GM19240 (cell line): ENCODE results near the gene ADGRL3.
"Not testable (repeated sequence)": the region's sequence is repeated elsewhere in the genome, so short reads cannot be mapped to it uniquely, and the experiment has no call there.

ENCODE experiments used
- DNase-seq: peaks from one replicate; pipeline ENCODE4 v3.0.0; 2011; ENCODE audit warnings: low spot score; ENCODE audit not compliant: insufficient read length

Gene ADGRL3

DNA sequence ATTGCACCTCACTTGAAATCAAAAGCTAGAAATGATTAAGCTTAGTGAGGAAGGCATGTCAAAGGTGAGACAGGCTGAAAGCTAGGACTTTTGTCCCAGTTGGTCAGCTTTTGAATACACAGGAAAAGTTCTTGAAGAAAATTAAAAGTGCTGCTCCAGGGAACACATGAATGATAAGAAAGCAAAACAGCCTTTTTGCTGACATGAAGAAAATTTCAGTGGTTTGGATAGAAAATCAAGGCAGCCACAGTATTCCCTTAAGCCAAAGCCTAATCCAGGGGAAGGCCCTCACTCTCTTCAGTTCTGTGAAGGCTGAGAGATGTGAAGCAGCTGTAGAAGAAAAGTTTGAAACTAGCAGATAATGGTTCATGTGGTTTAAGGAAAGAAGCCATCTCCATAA, 150.8 kb downstream of the ADGRL3 start:
- DNase-seq: no peak

DNA sequence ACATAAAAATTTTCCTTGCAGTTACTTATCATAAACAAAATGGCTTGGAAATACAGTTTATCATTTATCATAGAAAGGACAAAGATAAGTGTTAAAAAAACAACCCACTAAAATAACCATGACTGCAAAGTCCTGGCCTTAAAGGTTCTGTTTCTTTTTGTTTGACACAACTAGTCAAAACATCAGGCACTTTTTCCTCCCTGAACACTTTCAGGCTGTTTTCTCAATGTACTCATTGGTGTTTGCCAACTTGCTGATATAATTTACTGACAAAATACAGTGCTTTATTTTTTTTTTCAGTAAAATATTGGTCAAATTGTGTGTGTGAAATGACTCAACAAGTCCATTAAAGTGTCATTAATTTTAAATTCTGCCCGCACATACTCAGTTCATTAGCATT, 156.6 kb downstream of the ADGRL3 start:
- DNase-seq: no peak

DNA sequence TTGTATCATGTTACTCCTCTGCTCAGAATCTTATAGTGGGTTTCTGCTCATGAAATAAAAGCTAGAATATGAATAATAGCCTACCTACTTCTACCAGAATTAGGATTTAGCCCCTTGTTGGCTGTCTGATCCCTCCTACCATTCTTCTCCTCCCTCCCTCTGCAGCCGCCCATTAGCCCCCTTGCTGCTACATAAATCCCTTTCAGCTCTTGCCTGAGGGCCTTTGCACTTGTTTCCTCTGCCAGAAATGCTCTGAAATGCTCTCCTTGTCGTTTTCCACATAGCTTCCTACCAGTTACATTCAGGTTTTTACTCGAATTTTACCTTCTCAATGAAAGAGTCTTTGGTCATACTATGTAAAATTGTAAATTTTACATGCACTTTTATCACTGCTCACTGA, 159.2 kb downstream of the ADGRL3 start:
- no peak for DNase-seq

DNA sequence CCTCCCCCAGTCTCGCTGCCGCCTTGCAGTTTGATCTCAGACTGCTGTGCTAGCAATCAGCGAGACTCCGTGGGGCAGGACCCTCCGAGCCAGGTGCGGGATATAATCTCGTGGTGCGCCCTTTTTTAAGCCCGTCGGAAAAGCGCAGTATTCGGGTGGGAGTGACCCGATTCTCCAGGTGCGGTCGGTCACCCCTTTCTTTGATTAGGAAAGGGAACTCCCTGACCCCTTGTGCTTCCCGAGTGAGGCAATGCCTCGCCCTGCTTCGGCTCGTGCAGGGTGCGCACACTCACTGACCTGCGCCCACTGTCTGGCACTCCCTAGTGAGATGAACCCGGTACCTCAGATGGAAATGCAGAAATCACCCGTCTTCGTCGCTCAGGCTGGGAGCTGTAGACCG, 172.7 kb downstream of the ADGRL3 start:
- not testable (repeated sequence) for DNase-seq

DNA sequence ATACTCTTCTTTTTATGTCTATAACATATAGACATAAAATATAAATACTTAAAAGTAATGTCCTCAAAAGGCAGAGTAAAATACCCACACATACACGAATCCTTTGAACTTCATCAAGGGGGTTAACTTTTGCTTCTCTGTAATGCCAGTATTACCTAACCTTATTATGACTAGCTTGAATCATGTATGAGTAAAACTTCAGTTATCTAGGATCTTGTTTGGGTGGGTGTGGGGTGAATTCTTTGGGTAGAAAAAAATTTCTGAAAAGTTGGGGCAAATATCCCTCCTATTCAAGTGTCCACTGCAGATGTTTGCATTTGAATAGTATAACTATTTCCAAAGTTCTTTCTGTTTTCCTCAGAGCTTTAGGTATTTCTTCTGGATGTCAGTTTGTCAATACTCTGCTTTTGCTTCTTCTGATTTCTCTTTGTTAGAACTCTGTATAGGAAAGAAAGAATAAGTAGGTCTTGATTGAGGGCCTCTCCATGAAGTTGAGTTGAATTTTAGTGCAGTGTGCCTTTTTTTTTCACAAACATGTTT, 173.8 kb downstream of the ADGRL3 start:
- DNase-seq: no peak

DNA sequence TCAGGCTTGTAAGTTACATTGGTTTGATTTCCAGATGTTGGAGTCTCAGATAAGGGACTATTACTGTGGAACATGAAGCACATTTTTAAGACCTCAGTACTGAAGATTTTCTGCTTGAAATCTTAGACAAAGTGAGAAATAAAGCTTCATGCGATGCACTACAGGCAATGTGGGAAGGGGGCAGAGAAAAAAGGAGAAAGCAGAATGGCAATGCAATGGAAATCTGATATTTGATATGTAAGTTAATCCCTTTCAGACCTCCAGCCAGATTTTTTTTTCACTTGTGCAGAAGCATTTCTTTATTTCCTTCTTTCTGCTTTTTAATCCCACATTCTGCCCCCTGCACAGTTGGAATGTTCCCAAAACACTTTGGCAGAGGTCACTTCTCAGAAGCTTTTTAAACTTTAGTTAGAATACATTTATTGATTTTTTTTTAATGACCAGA, 174.3 kb downstream of the ADGRL3 start:
- no peak for DNase-seq

DNA sequence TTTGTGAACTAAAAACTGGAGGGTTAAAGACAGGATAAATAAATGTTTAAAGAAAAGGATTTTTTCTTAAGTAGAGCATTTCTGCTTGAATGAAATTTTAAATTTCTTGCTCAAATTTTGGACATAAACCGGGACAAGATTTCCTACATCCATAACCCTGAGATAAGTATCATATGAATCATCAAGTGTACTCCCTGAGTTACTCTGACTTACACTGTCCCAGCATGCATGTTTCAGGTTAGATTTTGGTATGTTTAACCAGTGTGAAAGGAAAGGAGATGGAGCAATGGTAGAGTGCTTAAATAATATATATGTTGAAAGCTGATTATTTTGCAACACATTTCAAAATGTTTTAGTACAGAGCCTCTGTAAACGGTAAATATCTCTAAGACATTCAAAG, 175.2 kb downstream of the ADGRL3 start:
- DNase-seq: no peak

DNA sequence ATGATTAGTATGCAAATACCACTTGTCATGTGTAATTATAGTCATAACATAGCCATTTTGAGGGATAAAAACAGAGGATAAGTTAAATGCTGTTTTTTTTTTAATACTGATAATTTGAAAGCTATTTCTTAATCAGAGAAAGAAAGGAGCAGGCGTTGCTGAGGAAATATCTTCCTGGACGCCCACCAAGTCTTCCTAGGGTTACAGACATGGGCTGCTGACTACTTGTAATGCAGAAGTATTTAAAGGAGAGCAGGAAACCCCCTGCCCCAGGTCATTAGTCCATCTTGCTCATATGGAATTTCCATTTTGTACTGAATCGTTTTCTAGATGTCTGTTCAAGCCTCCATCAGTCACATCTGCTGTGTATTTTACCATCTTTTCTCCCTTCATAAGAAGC, 176.2 kb downstream of the ADGRL3 start:
- DNase-seq: no peak

DNA sequence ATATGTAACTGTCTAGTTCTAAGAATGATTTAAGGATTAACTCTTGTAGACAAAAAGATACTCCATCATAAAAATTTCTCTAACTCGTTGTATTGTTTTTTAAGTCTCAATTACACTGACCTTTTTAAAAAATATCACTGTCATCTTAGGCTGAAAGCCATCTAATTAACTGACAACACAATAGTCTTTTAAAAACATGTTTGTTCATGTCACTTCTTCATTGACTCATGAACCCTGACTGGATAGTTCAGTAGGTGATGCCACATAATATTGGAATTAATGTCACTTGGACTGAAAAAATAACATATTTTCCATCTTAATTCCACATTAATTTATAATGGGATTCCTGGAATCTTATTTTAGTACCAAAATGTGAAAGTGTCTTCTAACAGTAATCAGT, 179.3 kb downstream of the ADGRL3 start:
- DNase-seq: no peak

DNA sequence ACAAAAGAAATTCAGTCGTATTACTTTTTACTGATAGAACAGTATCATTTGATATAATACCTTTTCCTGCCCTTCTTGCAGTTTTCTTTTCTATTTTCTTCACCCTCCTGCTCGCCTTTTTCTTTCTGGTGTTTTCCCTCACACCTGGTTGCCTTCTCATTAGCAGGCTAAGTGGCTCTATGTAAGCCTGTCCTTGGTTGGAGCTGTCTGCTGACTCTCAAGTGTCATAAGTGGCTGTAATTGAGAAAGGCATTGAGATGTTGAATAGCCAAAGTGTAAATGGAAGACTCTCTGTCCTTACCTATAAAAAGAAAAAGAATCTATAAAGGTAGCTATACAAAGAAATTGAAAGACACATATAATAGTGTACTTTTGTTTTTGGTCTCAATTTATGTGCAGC, 180.7 kb downstream of the ADGRL3 start:
- DNase-seq: no peak

DNA sequence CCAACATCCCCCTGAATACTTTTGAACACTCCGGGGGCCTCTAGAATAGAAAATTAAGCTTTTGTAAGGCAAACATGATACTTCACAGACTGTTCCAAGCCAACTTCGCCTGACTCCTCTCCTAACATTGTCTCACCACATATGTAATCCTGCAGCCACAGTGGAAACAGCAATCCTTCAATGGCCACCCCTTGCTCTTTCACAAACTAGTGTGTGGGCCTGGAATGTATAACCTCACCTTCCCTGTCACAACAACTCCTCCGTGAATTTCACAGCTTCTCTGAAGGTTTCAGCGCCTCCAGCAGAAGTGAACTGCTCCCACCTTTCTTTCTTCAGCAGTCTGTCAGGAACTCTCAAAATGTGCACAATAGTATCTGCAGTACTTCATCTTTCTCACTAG, 185.1 kb downstream of the ADGRL3 start:
- DNase-seq: no peak

DNA sequence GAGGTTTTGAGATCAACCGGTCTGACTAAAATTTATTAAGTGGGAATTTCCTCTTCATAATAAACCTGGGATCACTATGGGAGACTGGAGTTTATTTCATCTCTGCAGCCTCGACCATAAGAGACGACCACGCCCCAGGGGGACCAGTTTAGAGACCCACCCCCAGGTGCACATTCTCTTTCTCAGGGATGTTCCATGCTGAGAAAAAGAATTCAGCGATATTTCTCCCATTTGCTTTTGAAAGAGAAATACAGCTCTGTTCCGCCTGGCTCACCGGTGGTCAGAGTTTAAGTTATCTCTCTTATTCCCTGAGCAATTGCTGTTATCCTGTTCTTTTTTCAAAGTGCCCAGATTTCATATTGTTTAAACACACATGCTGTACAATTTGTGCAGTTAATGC, 187.2 kb downstream of the ADGRL3 start:
- not testable (repeated sequence) for DNase-seq

DNA sequence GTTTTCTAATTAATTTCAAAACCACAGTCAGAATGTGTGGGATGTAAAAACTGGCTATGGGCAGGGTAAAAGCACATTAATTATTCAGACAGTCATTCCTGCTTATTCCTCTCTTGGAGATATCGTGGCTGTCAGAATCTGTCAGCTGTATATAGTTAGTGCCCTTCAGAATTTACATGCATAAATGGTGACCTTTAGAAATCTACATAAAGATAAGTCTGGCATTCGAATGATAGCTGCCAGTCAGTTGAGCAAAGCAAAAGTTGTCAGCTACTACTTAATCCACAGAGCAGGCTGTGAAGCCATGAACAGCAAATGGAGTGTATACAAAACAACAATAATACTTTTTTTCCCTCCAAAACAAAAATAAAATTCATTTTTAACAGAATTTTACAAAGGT, 189.5 kb downstream of the ADGRL3 start:
- no peak for DNase-seq

DNA sequence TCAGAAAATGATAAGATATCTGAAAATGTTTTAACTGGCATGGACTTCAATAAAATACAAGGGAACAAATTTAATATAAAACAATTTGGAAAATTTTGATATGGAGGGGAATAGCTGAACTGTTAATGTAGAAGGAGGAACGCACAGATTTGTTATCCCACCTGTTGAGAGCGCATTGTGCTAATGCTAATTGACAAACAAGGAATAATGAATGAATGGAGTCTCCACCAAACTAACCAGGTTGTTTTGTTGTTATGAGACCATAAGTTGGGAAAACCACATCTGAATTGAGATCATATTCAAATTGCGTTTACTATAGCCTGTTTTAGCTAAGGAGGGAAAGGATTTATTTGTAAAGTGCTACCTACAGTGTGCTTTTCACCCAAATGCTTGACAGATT, 195.6 kb downstream of the ADGRL3 start:
- DNase-seq: no peak

DNA sequence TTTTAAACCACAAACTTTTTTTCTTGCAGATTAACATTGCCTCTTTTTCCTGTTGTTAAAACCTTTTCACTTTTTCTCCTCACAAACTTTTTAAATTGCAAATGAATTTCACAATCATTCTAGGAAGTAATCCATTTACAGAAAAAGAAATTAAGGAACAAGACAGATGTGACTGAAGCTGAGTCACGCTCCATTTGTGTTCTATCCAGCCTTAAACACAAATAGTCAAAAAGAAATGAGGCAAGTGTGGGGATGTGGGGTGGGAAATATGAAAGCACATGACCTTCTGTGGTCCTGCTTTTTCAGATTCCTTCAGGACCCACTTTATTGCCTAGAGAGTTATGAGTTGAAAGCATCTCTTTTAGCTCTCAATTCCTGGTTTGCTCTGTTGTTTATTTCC, 197.0 kb downstream of the ADGRL3 start:
- no peak for DNase-seq

DNA sequence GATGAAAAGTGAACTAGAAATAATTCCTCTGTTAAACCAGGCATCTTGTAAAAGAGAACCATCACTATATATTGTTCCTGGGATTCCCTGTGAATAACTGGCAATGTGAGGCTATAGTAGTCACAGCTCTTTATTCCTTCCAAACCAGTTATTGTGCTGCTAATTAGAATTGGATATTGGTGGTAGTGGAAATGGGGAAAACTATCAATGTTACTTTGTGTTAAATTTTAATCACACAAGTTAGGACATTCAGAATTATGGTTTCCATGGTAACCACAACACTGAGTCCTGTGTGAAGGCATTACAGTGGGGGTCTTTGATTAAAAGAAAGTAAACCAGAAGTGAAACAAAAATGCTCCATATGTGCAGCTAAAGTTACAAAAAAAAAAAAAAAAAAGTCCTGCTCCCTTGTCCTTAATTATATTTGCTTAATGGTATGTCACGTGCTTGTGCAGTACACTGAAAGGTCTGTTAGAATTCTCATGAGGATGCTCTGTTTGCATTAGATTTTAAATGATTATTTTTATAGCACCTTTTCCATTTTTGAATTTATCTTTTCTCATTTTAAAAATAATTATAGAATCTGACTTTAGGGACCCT, 200.4 kb downstream of the ADGRL3 start:
- DNase-seq: no peak

DNA sequence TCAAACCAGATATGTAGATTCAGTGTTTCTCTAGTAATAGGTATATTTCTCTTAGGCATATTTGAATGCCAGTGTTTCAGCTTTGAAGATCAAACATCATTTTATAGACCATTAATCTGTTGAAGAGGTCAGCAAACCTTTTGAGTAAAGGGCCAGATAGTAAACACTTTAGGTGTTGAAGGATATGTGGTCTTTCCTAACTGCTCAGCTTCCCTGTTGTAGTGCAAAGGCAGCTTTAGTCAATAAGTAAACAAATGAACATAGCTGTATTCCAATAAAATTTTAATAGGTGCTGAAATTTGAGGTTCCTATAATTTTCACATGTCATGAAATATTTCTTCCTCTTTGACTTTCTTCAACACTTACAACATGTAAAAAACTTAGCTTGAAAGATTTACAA, 201.6 kb downstream of the ADGRL3 start:
- no peak for DNase-seq

DNA sequence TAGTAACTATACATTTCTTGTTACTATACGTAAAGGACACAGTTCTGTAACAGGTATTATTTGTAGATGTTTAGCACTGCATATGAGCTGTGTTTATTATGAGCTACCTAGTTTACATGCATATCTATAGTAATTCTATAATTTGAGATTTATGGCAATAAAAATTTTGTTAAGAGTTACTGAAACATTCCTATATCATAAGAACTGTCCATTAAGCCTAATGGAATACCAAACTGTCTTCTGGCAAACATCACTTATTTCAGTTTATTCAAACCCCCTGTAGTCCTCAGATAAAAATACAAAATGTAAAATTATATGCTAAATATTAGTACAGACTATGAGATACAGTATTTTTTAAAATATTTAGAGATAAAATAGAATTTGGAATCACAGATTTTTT, 205.2 kb downstream of the ADGRL3 start:
- DNase-seq: no peak

DNA sequence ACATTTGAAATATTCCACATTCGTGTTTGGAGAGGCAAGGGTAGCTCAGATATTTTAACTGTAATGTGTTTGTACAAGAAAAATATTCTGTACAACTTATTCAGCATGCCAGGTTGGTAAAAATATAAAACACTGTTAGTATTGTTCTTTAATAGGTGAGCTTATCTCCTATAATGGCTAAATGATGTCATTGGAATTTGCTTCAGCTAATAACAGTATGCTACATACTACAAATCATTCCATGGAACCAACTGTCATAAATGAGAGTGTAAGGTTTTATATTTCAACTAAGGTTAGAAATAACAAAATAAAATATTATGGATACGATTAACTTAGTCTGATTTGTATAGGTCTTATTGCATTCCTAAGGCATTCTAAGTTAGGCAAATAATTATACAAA, 206.6 kb downstream of the ADGRL3 start:
- no peak for DNase-seq

DNA sequence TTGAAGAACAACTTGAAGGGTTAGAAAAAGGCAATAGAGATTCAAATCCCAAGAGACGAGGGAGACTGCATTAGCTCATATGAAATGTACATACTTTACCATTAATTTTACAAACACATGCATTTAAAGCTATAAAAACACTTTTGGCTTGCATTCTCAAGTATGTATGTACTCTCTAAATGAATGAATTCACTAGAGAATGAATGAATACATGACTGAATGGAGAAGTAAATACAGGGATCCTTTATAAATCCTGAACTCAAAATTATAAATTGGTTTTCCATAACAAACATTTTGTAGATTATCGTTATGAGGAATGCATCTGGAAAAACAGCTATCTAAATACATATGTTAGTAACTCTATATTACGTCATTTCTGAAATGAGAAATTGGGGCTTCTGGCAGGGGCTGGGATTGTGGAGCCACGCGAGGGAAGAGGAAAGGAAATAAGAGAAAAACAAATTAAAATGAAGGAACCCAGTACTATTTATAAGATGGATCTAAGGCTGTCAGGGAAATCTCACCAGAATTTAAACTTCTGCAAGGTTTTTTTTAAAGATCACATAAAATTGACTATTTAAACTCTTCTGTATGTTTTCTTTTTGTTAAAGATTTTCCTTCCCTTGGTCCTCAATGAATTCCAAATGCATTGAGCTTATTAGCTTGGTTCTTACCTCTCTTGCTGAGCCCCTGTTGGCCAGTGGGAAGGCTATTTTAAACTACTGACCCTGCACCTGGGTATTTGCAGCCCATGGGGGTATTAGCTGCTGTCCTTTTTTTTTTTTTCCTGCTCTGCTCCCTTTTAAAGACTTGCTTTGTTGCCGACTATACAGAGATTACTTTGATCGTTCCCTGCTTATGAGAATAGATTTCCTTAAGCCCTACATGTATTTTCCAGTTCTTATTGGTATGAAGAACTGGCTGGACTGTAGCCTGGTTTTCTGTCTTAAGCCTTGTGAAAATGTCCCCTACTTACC, 207.8 kb downstream of the ADGRL3 start:
- DNase-seq: no peak

DNA sequence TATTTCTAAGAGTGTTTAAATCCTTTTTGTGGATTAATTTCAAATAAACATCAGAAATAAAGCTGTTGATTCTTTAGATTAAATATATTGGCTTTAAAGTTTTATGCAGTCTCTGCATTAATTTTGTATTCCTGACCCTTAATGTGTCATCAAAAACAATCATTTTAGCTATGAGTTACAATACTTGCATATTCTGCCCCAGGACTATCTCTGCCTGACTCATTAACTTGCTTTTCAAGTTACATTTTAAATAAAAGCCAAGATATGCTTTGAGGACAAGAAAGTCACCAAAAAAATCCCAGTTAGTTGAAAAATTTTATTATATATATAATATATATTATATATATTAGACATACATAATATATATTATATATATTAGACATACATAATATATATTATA, 208.7 kb downstream of the ADGRL3 start:
- no peak for DNase-seq

DNA sequence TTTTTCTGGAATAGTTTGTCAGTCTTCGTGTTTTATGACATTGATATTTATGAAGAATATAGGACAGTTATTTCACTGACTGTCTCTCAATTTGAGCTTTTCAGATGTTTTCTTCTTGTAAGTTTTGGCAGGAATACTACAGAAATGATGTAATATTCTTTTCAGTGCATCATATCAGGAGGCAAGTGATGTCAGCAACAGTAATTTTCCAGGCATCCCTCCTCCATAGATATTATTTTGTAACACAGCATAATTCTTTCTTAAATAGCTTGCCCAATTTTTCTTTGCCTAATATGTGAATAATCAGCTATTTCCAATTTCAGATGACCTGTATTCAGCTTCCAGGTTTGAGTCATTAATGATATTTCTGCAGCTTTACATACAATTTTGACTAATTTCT, 211.1 kb downstream of the ADGRL3 start:
- no peak for DNase-seq

DNA sequence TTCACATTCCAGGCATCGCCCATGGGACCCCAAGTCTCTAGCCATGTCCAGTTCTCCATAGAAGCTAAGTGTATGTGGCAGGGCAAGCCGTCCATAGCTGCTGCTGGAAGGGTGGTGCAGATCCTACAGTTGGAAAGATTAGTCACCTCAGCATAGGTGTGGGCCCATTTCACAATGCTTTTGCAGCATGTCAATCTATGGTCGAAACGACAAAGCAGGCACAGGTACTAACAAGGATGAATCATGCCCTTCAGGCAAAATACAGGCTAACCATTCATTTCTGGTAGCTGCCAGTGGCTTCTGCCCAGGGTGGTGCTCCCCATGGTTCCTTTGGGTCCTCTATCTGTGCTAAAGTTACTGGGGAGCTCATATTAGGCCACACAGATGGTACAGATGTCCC, 225.2 kb downstream of the ADGRL3 start:
- DNase-seq: no peak
